Endothelial cell of umbilical vein (primary cell): ENCODE measurements around the gene NAT10. TPM values are rescaled to one million over a fixed set of nuclear protein-coding genes. Genes with fewer than 3 reads are reported as not detected.

Experiments used
- BruUV-seq: library from RNA; stranded (reverse); fragments of 400-500 nt; replicated peaks from 2 replicates; lab custom pipeline; 2021; lab: Mats Ljungman, UMichigan
- CTCF ChIA-PET: fragments of 300-600, 350-600 bp; sonication (Branson Sonifier 250); formaldehyde crosslinking; loops from one replicate; lab custom pipeline; 2021; ENCODE audit warnings: antibody characterized with exemption, inconsistent platforms; lab: Charles Lee
- POLR2A ChIA-PET: fragments of 300-600, 350-600 bp; sonication (Branson Sonifier 250); formaldehyde crosslinking; loops from one replicate; lab custom pipeline; 2021; ENCODE audit warnings: antibody characterized with exemption, inconsistent platforms; lab: Charles Lee
- DNase-seq: peaks from one replicate; pipeline ENCODE4 v3.0.0-alpha.2; 2011; ENCODE audit warnings: low read depth, low spot score
- FAIRE-seq: peaks from 2 replicates; lab custom pipeline; 2011; peaks lifted over from hg19 to GRCh38; lab: Jason Lieb, UNC
- H2AFZ ChIP-seq: 2 replicates; pipeline ENCODE4 v1.6.0; 2012; ENCODE audit warnings: low read depth, low read length, control low read depth, inconsistent platforms
- H3K27ac ChIP-seq: 2 replicates; pipeline ENCODE4 v1.5.1; 2011; ENCODE audit warnings: low read depth, mild to moderate bottlenecking, control low read depth, low read length, moderate library complexity; ENCODE audit not compliant: insufficient read depth
- H3K27me3 ChIP-seq, 2 experiments: 2 replicates each; pipeline versions ENCODE4 v1.6.0 to v1.6.1; 2011; ENCODE audit warnings: low read length in 2 of 2, mixed read lengths in 1 of 2; ENCODE audit not compliant: control insufficient read depth in 2 of 2, insufficient read depth in 2 of 2
- H3K36me3 ChIP-seq, 2 experiments: 2 replicates in 1 of 2; 3 replicates in 1 of 2; pipeline ENCODE4 v1.5.1; 2011; ENCODE audit warnings: low read length in 2 of 2, mild to moderate bottlenecking in 1 of 2, moderate library complexity in 1 of 2; ENCODE audit not compliant: control insufficient read depth in 2 of 2, insufficient read depth in 2 of 2; ENCODE audit errors: extremely low read depth in 1 of 2
- H3K4me1 ChIP-seq: 3 replicates; pipeline ENCODE4 v1.5.1; 2011; ENCODE audit warnings: mild to moderate bottlenecking, low read length; ENCODE audit not compliant: control insufficient read depth, insufficient read depth; ENCODE audit errors: extremely low read depth
- H3K4me2 ChIP-seq: 2 replicates; pipeline ENCODE4 v1.6.1; 2011; ENCODE audit warnings: low read length, control low read depth, mixed read lengths; ENCODE audit not compliant: insufficient read depth
- H3K4me3 ChIP-seq, 3 experiments: fragments of 200-600 bp in 1 of 3; sonication (generic), shearing (Covaris generic) in 1 of 3; replicated peaks in 1 of 3; 2 replicates each; pipeline ENCODE4 v1.5.1; 2011 to 2016; ENCODE audit warnings: control low read depth in 3 of 3, low read length in 3 of 3, mild to moderate bottlenecking in 2 of 3, inconsistent platforms in 1 of 3, low read depth in 1 of 3, moderate library complexity in 1 of 3; ENCODE audit not compliant: insufficient read depth in 1 of 3
- H3K79me2 ChIP-seq: 2 replicates; pipeline ENCODE4 v1.6.0; 2012; ENCODE audit warnings: low read length, inconsistent platforms; ENCODE audit not compliant: control insufficient read depth, insufficient read depth
- H3K9ac ChIP-seq: replicated peaks from 2 replicates; pipeline ENCODE3; 2011; ENCODE audit warnings: low read length, control low read depth; ENCODE audit not compliant: insufficient read depth; ENCODE audit errors: extremely low read depth
- H3K9me1 ChIP-seq: replicated peaks from 3 replicates; pipeline ENCODE4 v1.6.0; 2011; ENCODE audit warnings: mild to moderate bottlenecking, low read length; ENCODE audit not compliant: control insufficient read depth, insufficient read depth; ENCODE audit errors: extremely low read depth
- H3K9me3 ChIP-seq: replicated peaks from 2 replicates; pipeline ENCODE4 v1.5.1; 2012; ENCODE audit warnings: low read length, inconsistent platforms; ENCODE audit not compliant: control insufficient read depth, insufficient read depth
- H4K20me1 ChIP-seq: replicated peaks from 2 replicates; pipeline ENCODE3; 2011; ENCODE audit warnings: mild to moderate bottlenecking, low read length; ENCODE audit not compliant: control insufficient read depth, insufficient read depth; ENCODE audit errors: extremely low read depth
- CTCF ChIP-seq, 2 donors: IDR thresholded peaks; 1 replicate in 1 of 2; 2 replicates in 1 of 2; pipeline ENCODE4 v1.5.1; 2011; ENCODE audit warnings: low read length in 2 of 2, mild to moderate bottlenecking in 2 of 2, moderate library complexity in 2 of 2, control low read depth in 1 of 2, inconsistent platforms in 1 of 2, low read depth in 1 of 2; ENCODE audit not compliant: insufficient read depth in 1 of 2; ENCODE audit errors: extremely low read depth in 1 of 2
- EZH2 ChIP-seq: IDR thresholded peaks from 2 replicates; pipeline ENCODE4 v1.6.1; 2012; ENCODE audit warnings: borderline replicate concordance, low read depth, mild to moderate bottlenecking, moderate library complexity, low read length, inconsistent platforms; ENCODE audit not compliant: severe bottlenecking
- FOS ChIP-seq: IDR thresholded peaks from 2 replicates; pipeline ENCODE4 v1.6.1; 2011; ENCODE audit warnings: mild to moderate bottlenecking, low read length, moderate library complexity, borderline replicate concordance; ENCODE audit not compliant: insufficient read depth
- GATA2 ChIP-seq: IDR thresholded peaks from 2 replicates; pipeline ENCODE4 v1.7.0; 2011; ENCODE audit warnings: low read depth, mild to moderate bottlenecking, moderate library complexity, mixed read lengths, low read length; ENCODE audit not compliant: insufficient read length, insufficient read depth
- JUN ChIP-seq: IDR thresholded peaks from 2 replicates; pipeline ENCODE4 v1.6.1; 2011; ENCODE audit warnings: borderline replicate concordance, low read depth; ENCODE audit not compliant: insufficient read length, insufficient read depth
- MAX ChIP-seq: IDR thresholded peaks from 2 replicates; pipeline ENCODE4 v1.6.1; 2011; ENCODE audit not compliant: insufficient read depth, insufficient read length
- MYC ChIP-seq: IDR thresholded peaks from one replicate; pipeline ENCODE4 v1.6.1; 2011; ENCODE audit warnings: mild to moderate bottlenecking, low read depth, low read length
- POLR2A ChIP-seq: IDR thresholded peaks from 2 replicates; pipeline ENCODE4 v1.6.1; 2012; ENCODE audit warnings: low read depth, mild to moderate bottlenecking, control low read depth, low read length
- POLR2AphosphoS5 ChIP-seq: IDR thresholded peaks from 2 replicates; pipeline ENCODE4 v1.6.1; 2012; ENCODE audit warnings: low read depth, mild to moderate bottlenecking, control low read depth, low read length, moderate library complexity; ENCODE audit not compliant: insufficient read depth
- dilution Hi-C: fragments of 300-500 bp; cut with MboI; formaldehyde crosslinking; loops from one replicate; pipeline ENCODE4 v1.15.0; 2019; ENCODE audit warnings: low sequenced_read_pairs; ENCODE audit not compliant: extremely low pct_ligation_motif_present
- intact Hi-C: fragments of 100-400 bp; cut with micrococcal nuclease; formaldehyde crosslinking; loops from one replicate; pipeline ENCODE4 v1.10.0; 2022
- polyA plus RNA-seq, 4 experiments: library from polyadenylated mRNA; depleted of rRNA in 3 of 4; stranded (reverse) in 3 of 4; unstranded in 1 of 4; fragments of >200 nt; gene quantifications; 2 replicates each; pipeline versions ENCODE4 v1.2.1 to v1.2.3, GENCODE V29; 2011 to 2012; ENCODE audit warnings: missing spikeins in 1 of 4
- total RNA-seq: library from RNA; stranded (reverse); gene quantifications from 2 replicates; pipeline ENCODE4 v1.2.3, GENCODE V29; 2021

Gene NAT10
- total and polyA plus RNA-seq, 2 donors (not counting 3 experiments of a cell fraction or from before 2014, with no cell fraction given): 32.0 to 57.6 TPM

- TF ChIP-seq FOS (no peak), POLR2AphosphoS5 (no peak), JUN (no peak), EZH2 (no peak), CTCF (IDR thresholded peaks at IDR 0.05; ENCODE audit: extremely low read depth in 1 of 2, insufficient read depth in 1 of 2, low read depth in 1 of 2, low read length in 2 of 2) (no peak), MYC (no peak), MAX (no peak), GATA2 (no peak), POLR2A (no peak)
- Histone ChIP-seq H3K27me3 (peaks cover 2 to 3% of the 10 kb centered on the region in 2 experiments), H3K9ac (no peak overlapping the region), H4K20me1 (no peaks in the 10 kb centered on the region), H3K9me1 (no peaks in the 10 kb centered on the region), H3K4me2 (no peak overlapping the region), H3K27ac (no peak overlapping the region), H3K79me2 (no peaks in the 10 kb centered on the region), H3K4me3 (no peak overlapping the region), H3K4me1 (no peaks in the 10 kb centered on the region), H3K9me3 (no peaks in the 10 kb centered on the region), H2AFZ (no peak overlapping the region), H3K36me3 (no peaks in the 10 kb centered on the region)
- intact Hi-C loops: no loop called here
- FAIRE-seq (no peak), DNase-seq (no peak)
- CTCF ChIA-PET: interaction anchor here (1.4 kb wide), 1 partner anchor 308 kb away, joined by 3 read pairs; no protein-coding TSS in a partner anchor
- dilution Hi-C loops: no loop called here
- no TSS peak for BruUV-seq
- POLR2A ChIA-PET: no interaction called here
Observed at GRCh38 chr11:34184505-34185015, 79.1 kb downstream of the NAT10 start.
